Dermis lymphatic vessel endothelial cell (primary cell): ENCODE measurements around the gene GPC2. TPM values are rescaled to one million over a fixed set of nuclear protein-coding genes. Genes with fewer than 3 reads are reported as not detected.

Experiments
- total RNA-seq: library from RNA; depleted of rRNA; stranded (reverse); fragments of >200 nt; gene quantifications from 2 replicates; pipeline ENCODE4 v1.2.1, GENCODE V29; 2014

GPC2 gene, protein sequence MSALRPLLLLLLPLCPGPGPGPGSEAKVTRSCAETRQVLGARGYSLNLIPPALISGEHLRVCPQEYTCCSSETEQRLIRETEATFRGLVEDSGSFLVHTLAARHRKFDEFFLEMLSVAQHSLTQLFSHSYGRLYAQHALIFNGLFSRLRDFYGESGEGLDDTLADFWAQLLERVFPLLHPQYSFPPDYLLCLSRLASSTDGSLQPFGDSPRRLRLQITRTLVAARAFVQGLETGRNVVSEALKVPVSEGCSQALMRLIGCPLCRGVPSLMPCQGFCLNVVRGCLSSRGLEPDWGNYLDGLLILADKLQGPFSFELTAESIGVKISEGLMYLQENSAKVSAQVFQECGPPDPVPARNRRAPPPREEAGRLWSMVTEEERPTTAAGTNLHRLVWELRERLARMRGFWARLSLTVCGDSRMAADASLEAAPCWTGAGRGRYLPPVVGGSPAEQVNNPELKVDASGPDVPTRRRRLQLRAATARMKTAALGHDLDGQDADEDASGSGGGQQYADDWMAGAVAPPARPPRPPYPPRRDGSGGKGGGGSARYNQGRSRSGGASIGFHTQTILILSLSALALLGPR
- total RNA-seq, result 1.3 and 3.5 TPM in 2 replicates

DNA sequence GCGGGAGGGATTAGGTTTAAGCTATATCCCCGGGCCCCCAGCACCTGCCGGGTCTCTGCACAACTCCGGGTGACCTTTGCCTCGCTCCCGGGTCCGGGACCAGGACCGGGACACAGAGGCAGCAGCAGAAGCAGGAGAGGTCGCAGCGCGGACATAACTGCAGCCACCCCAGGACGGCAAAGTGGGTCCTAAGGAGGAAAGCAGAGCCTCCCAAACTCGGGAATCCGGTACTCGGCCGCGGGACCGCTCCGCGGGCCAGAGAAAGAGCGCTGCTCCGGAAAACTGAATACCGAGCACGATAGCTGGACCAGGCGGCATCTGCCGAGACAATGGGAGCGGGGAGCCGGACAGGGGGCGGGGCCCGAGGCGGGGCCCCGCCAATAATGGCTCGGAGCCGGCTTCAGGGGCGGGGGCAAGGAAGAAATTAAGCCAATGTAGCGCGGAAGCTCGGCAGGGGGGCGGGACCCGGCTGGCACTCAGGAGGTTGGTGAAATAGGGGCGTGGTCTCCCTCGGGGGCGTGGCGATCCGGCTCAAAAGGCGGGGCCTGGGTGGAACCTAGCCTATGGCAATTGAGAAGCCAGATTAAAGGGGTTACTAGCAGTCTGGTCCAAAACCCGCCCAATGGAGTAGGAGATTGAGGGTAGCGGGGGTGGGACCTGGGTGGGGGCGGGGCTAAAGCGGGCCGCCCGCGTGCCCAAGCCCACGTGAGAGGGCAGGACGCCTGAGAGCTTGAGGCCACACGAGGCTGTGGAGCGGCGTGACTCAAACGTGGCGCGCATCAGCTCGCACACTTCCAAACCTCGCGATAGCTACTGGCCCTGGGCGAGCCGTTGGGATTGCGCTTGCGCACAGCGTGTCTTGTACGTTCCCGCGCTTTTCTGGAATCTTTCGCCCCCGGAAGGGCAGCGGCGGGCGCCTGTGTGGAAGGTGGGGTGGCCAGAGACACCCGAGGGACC lies at the start of gene GPC2, which contains the start of gene STAG3:
Gene GPC2 (minus strand): TSS at position 337 of the 957 bp plus-strand sequence. CDS start 182 bp downstream, at position 155.
Gene STAG3 (plus strand): TSS at position 874 of the 957 bp plus-strand sequence. CDS start 2,639 bp downstream, outside the sequence.

DNA sequence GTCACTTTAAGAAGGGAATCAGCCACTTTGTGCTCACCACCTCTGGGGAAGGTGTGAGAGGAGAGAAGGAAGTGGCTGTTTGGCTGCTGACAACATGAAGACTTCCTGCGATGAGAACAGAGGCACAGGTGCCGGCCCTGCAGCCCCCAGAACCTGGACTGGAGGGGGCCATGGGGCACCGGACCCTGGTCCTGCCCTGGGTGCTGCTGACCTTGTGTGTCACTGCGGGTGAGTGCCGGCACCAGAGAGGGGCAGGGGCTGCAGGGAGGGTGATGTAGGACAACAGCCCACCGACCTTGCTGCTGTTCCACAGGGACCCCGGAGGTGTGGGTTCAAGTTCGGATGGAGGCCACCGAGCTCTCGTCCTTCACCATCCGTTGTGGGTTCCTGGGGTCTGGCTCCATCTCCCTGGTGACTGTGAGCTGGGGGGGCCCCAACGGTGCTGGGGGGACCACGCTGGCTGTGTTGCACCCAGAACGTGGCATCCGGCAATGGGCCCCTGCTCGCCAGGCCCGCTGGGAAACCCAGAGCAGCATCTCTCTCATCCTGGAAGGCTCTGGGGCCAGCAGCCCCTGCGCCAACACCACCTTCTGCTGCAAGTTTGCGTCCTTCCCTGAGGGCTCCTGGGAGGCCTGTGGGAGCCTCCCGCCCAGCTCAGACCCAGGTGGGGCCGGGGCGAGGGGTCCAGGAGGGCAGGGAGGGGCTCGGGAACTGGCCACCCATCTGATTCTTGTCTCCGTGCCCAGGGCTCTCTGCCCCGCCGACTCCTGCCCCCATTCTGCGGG lies 42.8 kb upstream of the GPC2 start, which contains the start of gene PVRIG:
Gene PVRIG (plus strand): TSS at position 149 of the 785 bp plus-strand sequence. CDS start 22 bp downstream, at position 171.

DNA sequence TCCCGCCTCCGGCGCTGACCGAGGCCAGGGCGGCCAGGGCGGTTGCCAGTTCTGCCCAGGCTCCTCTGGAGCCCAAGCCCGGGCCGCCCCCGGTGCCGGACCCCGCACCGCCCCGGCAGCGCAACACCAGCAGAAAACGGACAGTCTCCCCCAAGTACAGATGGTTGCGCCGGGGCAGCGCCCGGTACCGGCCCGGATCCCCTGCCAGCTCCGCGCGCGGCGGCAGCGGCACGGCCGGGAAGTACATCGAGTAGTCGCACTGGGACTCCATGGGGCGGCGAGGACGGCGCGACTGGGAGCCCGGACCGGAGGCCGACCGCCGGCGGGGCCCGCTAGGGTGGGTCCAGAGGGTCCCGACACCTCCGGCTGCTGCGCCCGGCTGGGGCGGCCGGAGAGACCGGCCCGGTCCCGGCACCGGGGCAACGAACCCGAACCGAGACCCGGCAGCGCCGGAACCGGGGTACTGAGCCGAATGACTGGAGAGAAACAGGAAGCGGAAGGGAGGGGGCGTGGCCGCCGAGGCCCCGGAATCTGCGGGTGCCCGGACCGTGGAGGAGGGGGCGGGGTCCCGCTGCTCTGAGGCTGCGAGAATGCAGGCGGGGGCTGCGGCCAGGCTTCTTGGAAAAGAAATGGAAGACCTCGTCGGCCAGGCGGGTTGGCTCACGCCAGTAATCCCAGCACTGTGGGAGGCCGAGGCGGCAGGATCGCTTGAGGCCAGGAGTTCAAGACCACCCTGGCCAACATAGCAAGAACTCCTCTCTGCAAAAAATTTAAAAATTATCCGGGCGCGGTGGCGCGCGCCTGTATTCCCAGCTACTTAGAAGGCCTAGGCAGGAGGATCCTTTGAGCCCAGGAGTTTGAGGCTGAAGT lies 18.7 kb downstream of the GPC2 start, which contains the start of gene TRAPPC14:
Gene TRAPPC14 (minus strand): TSS at position 495 of the 870 bp plus-strand sequence. CDS start 224 bp downstream, at position 271.

DNA sequence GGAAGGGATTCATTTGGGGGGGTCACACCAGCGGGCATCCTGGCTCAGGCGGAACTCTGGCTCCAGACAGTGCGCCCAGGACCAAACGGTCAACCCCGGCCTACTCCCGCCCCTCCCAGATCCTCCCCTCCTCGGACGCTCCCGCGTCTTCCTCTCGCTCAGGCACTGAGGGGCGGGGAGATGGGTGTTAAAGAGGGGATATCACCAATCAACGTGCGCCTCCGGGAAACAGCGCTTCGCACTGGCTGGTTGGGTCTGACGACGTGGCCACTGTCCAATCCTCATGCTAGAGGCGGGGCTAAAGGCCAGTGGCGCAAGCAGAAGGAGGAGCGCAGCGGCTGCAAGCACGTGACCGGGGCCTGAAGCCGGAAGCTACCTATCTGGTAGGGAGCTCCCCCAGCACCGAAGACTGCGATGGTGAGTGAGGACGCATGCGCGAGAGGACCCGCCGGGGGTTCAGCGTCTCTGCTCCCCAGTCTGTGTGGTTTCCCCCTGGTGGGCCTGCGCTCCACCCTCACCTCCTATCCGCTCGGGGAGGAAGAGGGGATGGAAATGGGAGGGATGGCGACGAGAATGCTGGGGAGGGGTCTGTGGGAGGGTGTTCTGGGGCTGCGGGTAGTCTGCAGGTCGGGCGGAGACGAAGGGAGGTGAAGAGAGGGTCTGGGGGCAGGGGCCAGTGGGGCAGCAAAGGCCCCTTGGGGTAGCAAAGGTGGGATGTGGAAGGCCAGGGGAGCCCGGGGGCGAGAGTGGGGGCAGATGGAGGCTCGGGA lies 28.4 kb downstream of the GPC2 start, which contains the start of gene LAMTOR4:
Gene LAMTOR4 (plus strand): TSS at position 360 of the 770 bp plus-strand sequence. CDS start 55 bp downstream, at position 415.

DNA sequence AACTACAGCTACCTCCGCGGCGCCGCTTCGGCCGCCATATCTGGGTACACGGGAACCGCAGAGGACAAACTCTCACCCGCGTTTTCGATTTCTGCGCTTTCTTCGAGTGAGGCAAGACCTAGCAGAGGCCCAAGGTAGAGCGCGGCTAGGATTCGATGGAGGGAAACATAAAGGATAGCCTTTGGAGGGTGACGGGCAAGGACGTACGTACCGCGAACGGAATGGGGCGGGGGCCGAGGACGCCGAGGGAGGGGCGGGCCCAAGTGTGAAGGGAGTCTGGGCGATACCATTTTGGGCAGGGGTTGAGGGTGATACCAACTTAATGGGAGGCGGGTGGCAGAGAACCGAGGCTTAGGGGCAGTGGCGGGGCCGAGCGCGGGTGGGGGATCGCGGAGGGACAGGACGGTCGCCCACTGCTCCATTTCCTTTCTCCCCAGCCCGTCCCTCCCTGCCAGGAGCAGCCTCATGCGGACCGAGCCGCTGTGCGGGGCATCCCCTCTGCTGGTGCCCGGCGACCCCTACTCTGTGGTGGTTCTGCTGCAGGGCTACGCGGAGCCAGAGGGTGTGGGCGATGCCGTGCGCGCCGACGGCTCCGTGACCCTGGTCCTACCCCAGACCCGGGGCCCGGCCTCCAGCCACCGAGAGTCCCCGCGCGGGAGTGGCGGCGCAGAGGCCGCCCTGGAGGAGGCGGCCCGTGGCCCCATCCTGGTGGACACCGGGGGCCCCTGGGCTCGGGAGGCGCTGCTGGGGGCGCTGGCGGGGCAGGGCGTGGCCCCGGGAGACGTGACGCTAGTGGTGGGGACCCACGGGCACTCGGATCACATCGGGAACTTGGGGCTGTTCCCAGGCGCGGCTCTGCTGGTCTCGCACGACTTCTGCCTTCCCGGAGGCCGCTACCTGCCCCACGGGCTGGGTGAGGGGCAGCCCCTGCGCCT lies 50.0 kb downstream of the GPC2 start, which contains the start of gene MBLAC1:
Gene MBLAC1 (plus strand): TSS at position 37 of the 935 bp plus-strand sequence. CDS start 429 bp downstream, at position 466.

Other genes starting within 250 kb of the GPC2 start
- 0.87 and 1.0 TPM in 2 replicates for gene GJC3, start 247.8 kb downstream of the GPC2 start, total RNA-seq
- not detected in 2 replicates for gene AZGP1, start 201.3 kb downstream of the GPC2 start, total RNA-seq
- gene ZKSCAN1, start 161.8 kb downstream of the GPC2 start, total RNA-seq, result 28.8 and 38.8 TPM in 2 replicates
- 8.0 and 8.2 TPM in 2 replicates for gene ZSCAN21, start 127.6 kb downstream of the GPC2 start, total RNA-seq
- gene ZNF3, start 95.7 kb downstream of the GPC2 start, total RNA-seq, result 26.3 and 33.3 TPM in 2 replicates
- 44.3 and 54.3 TPM in 2 replicates for gene COPS6, start 88.4 kb downstream of the GPC2 start, total RNA-seq
- gene MCM7, start 76.0 kb downstream of the GPC2 start, total RNA-seq, result 27.5 and 34.8 TPM in 2 replicates
- 14.3 and 15.6 TPM in 2 replicates for gene AP4M1, start 75.7 kb downstream of the GPC2 start, total RNA-seq
- 18.5 and 20.0 TPM in 2 replicates for gene TAF6, start 58.0 kb downstream of the GPC2 start, total RNA-seq
- gene CNPY4, start 57.7 kb downstream of the GPC2 start, total RNA-seq, result 29.8 and 33.4 TPM in 2 replicates
- gene MBLAC1, start 50.4 kb downstream of the GPC2 start, total RNA-seq, result 1.8 and 2.8 TPM in 2 replicates
- 105 and 108 TPM in 2 replicates for gene LAMTOR4, start 28.5 kb downstream of the GPC2 start, total RNA-seq
- 4.3 and 5.6 TPM in 2 replicates for gene TRAPPC14, start 18.7 kb downstream of the GPC2 start, total RNA-seq
- gene GAL3ST4, start 8.8 kb downstream of the GPC2 start, total RNA-seq, result 0.09 TPM in 1 of 2 replicates, not detected in the other
- gene STAG3, start 537 bp upstream of the GPC2 start, total RNA-seq, result 0.33 and 0.60 TPM in 2 replicates
- gene PVRIG, start 42.6 kb upstream of the GPC2 start, total RNA-seq, result 2.6 TPM in 1 of 2 replicates, not detected in the other
- not detected in 2 replicates for gene SPDYE3, start 130.3 kb upstream of the GPC2 start, total RNA-seq
- 9.4 and 14.3 TPM in 2 replicates for gene PILRB, start 180.7 kb upstream of the GPC2 start, total RNA-seq
- 0.17 and 0.22 TPM in 2 replicates for gene PILRA, start 196.1 kb upstream of the GPC2 start, total RNA-seq